Activated T-helper 2 cell treated with anti-CD3 and anti-CD28 coated beads, Interferon-gamma antibody, Interleukin-2, Interleukin-4, amounts not matched to agents 10 μg/mL and 5 μg/mL and 100 μg/mL, durations not matched to agents 14 hours and 24 hours and 36 hours (primary cell): ENCODE data around the gene SAFB2. TPM values are rescaled to one million over a fixed set of nuclear protein-coding genes. Genes with fewer than 3 reads are reported as not detected.

Experiments used
- DNase-seq: peaks from one replicate; pipeline ENCODE4 v3.0.0; 2021; ENCODE audit warnings: low spot score
- H3K27ac Mint-ChIP-seq: one replicate; pipeline ENCODE4 v1.8.0; 2021; ENCODE audit warnings: mixed read lengths
- H3K27me3 Mint-ChIP-seq: one replicate; pipeline ENCODE4 v1.8.0; 2021; ENCODE audit warnings: low read depth, mixed read lengths
- H3K36me3 Mint-ChIP-seq: one replicate; pipeline ENCODE4 v1.8.0; 2021; ENCODE audit warnings: low read depth, mixed read lengths
- H3K4me1 Mint-ChIP-seq: one replicate; pipeline ENCODE4 v1.8.0; 2021; ENCODE audit warnings: low read depth, mixed read lengths
- H3K4me3 Mint-ChIP-seq: one replicate; pipeline ENCODE4 v1.8.0; 2021; ENCODE audit warnings: low read depth, mild to moderate bottlenecking, moderate library complexity, mixed read lengths
- H3K9me3 Mint-ChIP-seq: one replicate; pipeline ENCODE4 v1.8.0; 2021; ENCODE audit warnings: mixed read lengths
- intact Hi-C: fragments of 100-400 bp; cut with micrococcal nuclease; formaldehyde crosslinking; loops from one replicate; pipeline ENCODE4 v1.15.1; 2023
- total RNA-seq: library from RNA; stranded (reverse); gene quantifications from 2 replicates; pipeline ENCODE4 v1.2.3, GENCODE V29; 2022

SAFB2 gene
- total RNA-seq, 1 donor from 2014 or later: 96.7 TPM

DNA sequence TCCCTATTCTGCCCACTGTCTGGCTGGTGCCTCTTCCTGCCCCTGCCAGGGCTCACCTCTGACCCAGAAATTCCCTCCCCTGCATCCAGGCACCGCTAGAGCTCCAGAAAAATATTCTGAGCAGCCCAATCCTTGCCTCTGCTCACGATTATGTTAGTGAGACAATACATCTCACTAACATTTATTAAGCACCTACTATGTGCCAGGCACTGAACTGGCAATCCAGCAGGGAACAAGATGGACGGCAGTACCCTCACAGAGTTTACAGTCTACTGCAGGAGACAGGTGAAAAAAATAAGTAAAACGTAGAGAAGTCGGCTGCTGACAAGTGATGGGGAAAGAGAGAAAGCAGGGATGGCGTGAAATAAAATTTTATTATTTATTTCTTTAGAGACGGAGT lies 60.3 kb downstream of the SAFB2 start:
- Mint-ChIP-seq H3K27me3 (no peaks in the 10 kb centered on the region), H3K9me3 (peaks cover 15% of the 10 kb centered on the region), H3K27ac (no peak overlapping the region), H3K4me3 (no peak overlapping the region), H3K36me3 (no peaks in the 10 kb centered on the region), H3K4me1 (no peaks in the 10 kb centered on the region)
- DNase-seq: no peak
- intact Hi-C loops: no loop called here

DNA sequence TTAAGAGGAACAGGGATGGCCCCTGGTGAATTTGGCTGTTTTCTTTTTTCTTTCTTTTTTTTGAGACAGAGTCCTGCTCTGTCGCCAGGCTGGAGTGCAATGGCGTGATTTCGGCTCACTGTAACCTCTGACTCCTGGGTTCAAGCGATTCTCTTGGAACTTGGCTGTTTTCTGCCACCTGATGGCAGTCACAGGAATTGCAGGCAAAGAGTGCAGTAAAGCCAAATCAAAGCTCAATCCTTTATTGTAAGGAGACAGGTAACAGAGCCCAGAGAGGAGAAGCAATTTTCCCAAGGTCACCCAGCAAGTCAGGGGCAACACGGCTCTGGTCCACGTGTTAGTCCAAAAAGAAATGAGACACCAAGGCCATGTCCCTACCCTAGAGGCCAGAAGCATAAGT lies 61.0 kb downstream of the SAFB2 start:
- Mint-ChIP-seq H3K27me3 (no peaks in the 10 kb centered on the region), H3K9me3 (peaks cover 15% of the 10 kb centered on the region), H3K4me3 (no peak overlapping the region), H3K27ac (no peak overlapping the region), H3K36me3 (no peaks in the 10 kb centered on the region), H3K4me1 (no peaks in the 10 kb centered on the region)
- intact Hi-C loops: no loop called here
- DNase-seq: no peak

DNA sequence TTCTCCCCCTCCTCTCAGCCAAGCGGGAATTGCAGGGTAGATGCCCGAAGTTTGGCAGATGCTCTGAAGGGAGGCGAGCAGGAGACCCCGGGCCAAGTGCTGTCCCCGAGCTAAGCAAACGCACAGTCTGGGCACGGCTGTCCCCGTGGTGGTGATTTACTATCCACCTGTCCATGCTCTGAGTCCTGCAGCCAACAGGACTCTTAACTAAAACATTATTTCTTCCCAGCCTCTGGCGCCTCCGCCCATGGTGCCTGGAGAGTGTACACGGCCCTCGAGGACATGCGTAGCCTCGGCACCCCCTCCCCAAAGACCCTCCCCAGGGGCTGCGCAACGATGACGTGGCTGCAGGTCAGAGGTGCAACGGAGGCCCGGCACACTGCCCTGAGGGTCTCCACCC lies 62.4 kb downstream of the SAFB2 start:
- no peak overlapping the region for H3K4me3 Mint-ChIP-seq
- DNase-seq: no peak
- no peak overlapping the region for H3K27ac Mint-ChIP-seq
- intact Hi-C loops: no loop called here
- peaks cover 15% of the 10 kb centered on the region for H3K9me3 Mint-ChIP-seq
- no peaks in the 10 kb centered on the region for H3K36me3 Mint-ChIP-seq
- no peaks in the 10 kb centered on the region for H3K27me3 Mint-ChIP-seq
- H3K4me1 Mint-ChIP-seq: no peaks in the 10 kb centered on the region

DNA sequence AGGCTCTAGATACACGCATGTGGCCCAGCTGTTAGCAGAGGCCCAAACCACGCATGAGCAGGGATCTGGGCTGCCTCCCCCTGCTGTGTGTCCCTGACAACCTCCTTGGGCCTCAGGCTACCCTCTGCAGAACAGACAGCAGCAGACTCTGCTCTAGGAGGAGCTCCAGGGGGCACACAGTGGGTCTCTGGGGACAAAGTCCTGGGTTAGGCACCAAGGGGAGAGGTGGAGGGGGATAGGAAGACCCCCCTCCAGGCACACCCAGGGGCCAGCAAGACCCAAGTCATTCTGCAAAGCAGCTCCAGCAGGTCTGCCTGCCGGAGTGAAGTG lies 62.8 kb downstream of the SAFB2 start:
- DNase-seq: no peak
- H3K9me3 Mint-ChIP-seq: peaks cover 15% of the 10 kb centered on the region
- no peaks in the 10 kb centered on the region for H3K4me1 Mint-ChIP-seq
- H3K36me3 Mint-ChIP-seq: no peaks in the 10 kb centered on the region
- no peak overlapping the region for H3K27ac Mint-ChIP-seq
- intact Hi-C loops: no loop called here
- H3K27me3 Mint-ChIP-seq: no peaks in the 10 kb centered on the region
- no peak overlapping the region for H3K4me3 Mint-ChIP-seq

DNA sequence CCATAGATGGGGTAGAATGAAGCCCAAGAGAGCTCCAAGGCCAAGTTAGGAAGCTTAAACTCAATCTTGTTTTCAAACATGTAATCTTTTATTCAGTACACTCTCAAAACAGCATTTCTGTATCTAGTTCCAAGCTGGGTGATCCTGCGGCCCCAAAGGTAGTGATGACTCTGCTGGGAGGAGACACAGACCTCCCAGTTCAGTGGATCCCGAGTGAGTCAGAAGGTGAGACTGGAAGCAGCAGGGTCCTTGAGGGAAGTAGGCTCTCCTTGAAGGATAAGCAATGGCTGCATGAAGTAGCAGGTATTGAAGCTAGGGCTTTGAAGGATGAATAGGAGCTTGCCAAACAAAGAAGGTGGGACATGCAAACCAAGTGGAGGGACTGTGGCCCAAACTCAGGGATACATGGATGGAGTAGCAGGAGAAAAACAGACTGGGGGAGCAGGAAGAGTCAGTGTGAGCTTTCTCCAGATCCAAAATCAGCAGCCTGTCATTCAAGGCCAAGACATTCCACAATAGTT lies 64.4 kb downstream of the SAFB2 start:
- no peaks in the 10 kb centered on the region for H3K36me3 Mint-ChIP-seq
- DNase-seq: no peak
- no peaks in the 10 kb centered on the region for H3K4me1 Mint-ChIP-seq
- peaks cover 15% of the 10 kb centered on the region for H3K9me3 Mint-ChIP-seq
- intact Hi-C loops: no loop called here
- no peak overlapping the region for H3K4me3 Mint-ChIP-seq
- H3K27me3 Mint-ChIP-seq: no peaks in the 10 kb centered on the region
- H3K27ac Mint-ChIP-seq: no peak overlapping the region

DNA sequence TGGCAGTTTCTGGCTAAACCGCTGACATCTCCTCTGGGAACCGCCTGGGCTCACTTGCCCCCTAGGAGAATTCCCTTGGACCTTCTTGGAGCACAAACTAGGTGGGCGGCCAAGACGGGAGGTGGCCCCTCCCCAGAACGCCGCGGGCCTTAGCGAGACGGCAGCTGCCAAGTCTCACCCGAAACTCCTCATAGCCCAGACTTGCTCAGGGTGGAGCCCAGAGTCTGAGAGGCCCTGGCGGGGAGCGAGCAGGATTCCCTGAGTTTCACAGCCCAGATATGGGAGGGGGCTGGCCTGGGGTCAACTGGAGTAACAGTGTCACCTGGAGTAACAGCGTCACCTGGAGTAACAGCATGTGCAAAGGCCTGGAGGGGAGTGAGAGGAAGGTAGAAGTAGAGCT lies 64.9 kb downstream of the SAFB2 start:
- no peaks in the 10 kb centered on the region for H3K27me3 Mint-ChIP-seq
- no peaks in the 10 kb centered on the region for H3K36me3 Mint-ChIP-seq
- peaks cover 15% of the 10 kb centered on the region for H3K9me3 Mint-ChIP-seq
- no peak for DNase-seq
- no peak overlapping the region for H3K27ac Mint-ChIP-seq
- intact Hi-C loops: no loop called here
- H3K4me3 Mint-ChIP-seq: no peak overlapping the region
- no peaks in the 10 kb centered on the region for H3K4me1 Mint-ChIP-seq

DNA sequence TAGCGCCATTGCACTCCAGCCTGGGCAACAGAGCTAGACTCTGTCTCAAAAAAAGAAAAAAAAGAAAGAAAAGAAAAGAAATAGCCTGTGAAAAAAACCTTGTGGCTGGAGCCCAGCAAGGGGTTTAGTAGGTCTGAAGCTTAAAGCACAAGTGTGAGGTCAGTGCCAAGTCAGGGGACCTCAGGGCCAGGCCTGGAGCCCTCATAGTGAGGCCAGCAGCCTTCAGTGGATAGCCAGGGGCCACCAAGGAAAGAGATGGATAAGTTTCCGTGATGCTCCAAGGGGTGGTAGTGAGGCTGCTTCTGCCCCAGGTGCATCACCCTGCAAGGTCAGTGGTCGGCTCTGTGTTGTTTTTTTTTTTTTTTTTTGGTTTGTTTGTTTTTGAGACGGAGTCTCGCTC lies 67.7 kb downstream of the SAFB2 start:
- no peak for DNase-seq
- intact Hi-C loops: no loop called here
- Mint-ChIP-seq H3K9me3 (no peaks in the 10 kb centered on the region), H3K4me3 (no peak overlapping the region), H3K27me3 (no peaks in the 10 kb centered on the region), H3K4me1 (no peaks in the 10 kb centered on the region), H3K27ac (no peak overlapping the region), H3K36me3 (no peaks in the 10 kb centered on the region)

DNA sequence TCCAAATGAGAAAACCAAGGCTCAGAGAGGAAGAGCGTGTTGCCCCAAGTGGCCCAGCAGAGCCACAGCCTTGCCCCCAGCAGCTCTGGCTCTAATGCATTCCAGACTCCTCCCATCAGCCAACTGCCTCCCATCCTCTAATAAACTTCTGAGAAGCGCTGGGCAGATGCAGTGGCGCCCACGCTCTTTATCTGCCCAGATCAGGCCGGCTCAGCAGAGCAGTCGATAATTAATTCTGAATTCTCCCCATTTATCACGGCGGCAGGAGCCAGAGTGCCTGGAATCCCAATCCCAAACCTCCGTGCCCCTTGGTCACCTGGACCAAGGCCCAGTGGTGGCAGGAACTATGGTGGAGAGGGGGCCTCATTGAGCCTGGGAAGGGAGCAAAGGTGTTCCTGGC lies 68.7 kb downstream of the SAFB2 start:
- H3K27ac Mint-ChIP-seq: no peak overlapping the region
- H3K36me3 Mint-ChIP-seq: no peaks in the 10 kb centered on the region
- H3K4me1 Mint-ChIP-seq: no peaks in the 10 kb centered on the region
- intact Hi-C loops: no loop called here
- no peaks in the 10 kb centered on the region for H3K27me3 Mint-ChIP-seq
- no peak for DNase-seq
- no peak overlapping the region for H3K4me3 Mint-ChIP-seq
- H3K9me3 Mint-ChIP-seq: no peaks in the 10 kb centered on the region

DNA sequence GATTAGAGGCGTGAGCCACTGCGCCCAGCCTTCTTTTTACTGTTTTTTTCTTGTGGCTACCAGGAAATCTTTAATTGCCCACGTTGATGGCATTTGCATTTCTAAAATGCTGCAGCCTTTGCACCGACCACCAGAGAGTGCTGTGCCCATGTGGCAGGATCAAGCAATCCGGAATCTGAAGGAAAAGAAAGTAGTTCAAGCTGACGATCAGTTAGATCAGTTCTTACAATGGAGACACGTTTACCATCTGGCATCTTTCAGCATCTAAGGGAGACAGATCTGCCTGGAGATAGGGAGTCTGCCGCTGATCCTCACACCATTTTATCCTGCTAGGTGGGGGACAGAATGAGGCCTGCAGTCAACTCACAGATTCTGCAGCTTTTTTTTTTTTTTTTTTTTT lies 74.7 kb downstream of the SAFB2 start:
- Mint-ChIP-seq H3K9me3 (no peaks in the 10 kb centered on the region), H3K4me1 (no peaks in the 10 kb centered on the region), H3K27me3 (no peaks in the 10 kb centered on the region), H3K36me3 (no peaks in the 10 kb centered on the region), H3K4me3 (no peak overlapping the region), H3K27ac (no peak overlapping the region)
- intact Hi-C loops: no loop called here
- no peak for DNase-seq

DNA sequence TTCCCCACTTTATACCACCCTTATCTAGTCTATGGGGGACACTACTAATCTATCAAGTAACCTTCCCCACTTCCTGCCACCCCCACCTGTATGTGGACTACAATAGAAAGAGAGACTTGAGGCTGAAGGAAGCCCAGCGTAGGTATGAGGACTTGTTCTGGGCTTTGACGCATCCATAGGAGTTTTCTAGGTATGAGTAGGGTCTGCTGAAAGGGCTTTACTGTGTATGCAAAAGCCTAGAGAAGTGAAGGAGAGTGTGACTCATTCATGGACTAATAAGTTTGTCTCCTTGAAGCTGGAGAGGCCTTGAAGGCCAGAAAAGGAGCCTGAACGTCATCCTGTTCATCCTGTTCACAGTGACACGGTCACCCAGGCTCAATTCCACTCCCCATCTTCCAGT lies 76.6 kb downstream of the SAFB2 start:
- Mint-ChIP-seq H3K9me3 (no peaks in the 10 kb centered on the region), H3K27ac (no peak overlapping the region), H3K36me3 (no peaks in the 10 kb centered on the region), H3K27me3 (no peaks in the 10 kb centered on the region), H3K4me3 (no peak overlapping the region), H3K4me1 (no peaks in the 10 kb centered on the region)
- intact Hi-C loops: no loop called here
- DNase-seq: no peak

DNA sequence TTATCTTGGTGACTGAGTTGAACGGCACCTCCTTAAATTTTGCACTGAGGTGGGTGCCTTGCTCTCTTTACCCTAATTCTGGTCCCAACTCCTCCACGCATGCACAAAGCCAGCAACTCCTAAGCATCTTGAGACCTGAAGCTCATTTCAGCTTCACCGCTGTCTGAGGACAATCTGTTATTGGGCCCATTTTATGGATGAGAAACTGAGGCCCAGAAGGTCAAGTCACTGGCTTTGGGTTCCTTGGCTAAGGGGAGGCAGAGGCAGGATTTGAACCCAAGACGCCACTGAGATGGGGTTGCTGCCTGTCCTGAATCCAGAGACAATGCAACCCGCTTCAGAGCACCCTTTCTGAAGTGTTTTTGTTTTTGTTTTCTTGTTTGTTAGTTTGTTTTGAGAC lies 77.5 kb downstream of the SAFB2 start:
- Mint-ChIP-seq H3K4me3 (no peak overlapping the region), H3K36me3 (no peaks in the 10 kb centered on the region), H3K27me3 (no peaks in the 10 kb centered on the region), H3K27ac (no peak overlapping the region), H3K9me3 (no peaks in the 10 kb centered on the region), H3K4me1 (no peaks in the 10 kb centered on the region)
- DNase-seq: no peak
- intact Hi-C loops: no loop called here

DNA sequence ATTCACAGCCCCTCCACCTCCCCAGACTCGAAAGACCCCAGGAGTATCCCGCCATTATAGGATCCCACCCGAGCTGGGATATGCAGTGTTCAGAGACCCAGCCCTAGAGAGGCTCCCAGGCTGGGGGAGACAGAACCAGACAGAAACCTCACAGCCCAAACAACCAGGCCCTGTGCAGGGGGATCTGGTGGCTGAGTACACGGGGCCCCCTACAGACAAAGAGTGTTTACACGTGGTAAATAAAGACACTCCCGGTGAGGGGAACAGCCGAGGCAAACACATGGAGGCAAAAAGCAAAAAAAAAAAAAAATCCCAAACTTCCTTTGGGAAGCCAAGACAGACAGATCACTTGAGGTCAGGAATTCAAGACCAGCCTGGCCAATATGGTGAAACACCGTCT lies 79.9 kb downstream of the SAFB2 start:
- H3K27ac Mint-ChIP-seq: no peak overlapping the region
- intact Hi-C loops: no loop called here
- no peaks in the 10 kb centered on the region for H3K36me3 Mint-ChIP-seq
- no peaks in the 10 kb centered on the region for H3K9me3 Mint-ChIP-seq
- no peak for DNase-seq
- no peaks in the 10 kb centered on the region for H3K27me3 Mint-ChIP-seq
- H3K4me1 Mint-ChIP-seq: no peaks in the 10 kb centered on the region
- H3K4me3 Mint-ChIP-seq: no peak overlapping the region

DNA sequence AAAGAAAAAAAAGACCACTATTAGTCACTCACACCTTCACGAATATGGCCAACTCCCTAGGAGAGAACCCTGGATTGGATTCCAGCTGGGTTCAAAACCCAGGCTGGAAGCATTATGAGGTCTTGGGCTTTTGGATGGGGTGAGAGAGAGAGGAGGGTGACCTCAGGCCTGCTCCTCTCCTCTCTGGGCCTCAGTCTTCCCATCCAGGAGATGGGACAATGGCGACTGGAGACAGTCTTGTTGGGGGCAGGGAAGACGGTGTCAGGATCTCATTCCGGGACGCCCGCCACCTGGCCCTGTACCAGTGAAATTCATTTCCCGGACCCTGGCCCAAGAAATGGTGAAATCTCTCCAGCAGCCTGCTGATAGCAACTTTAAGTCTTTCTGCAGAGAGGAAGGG lies 81.1 kb downstream of the SAFB2 start:
- intact Hi-C loops: no loop called here
- DNase-seq: no peak

DNA sequence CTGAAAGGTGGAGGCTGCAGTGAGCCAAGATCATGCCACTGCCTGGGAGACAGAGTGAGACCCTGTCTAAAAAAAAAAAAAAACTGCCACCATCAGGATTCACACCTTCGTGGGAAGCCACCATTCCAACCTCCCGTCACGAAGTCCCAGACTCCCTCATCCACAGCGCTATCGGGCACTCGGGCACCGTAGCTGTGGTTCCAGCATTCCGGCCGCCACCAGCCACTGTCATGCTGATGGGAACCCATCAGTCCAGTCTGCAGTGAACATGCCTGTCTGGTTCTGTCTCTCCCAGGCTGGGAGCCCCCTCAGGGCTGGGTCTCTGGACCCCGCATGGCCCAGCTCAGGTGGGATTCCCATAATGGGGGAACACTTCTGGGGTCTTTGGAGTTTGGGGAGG lies 82.4 kb downstream of the SAFB2 start:
- no peak overlapping the region for H3K4me3 Mint-ChIP-seq
- intact Hi-C loops: no loop called here
- H3K27ac Mint-ChIP-seq: no peak overlapping the region
- peaks cover under 1% of the 10 kb centered on the region for H3K36me3 Mint-ChIP-seq
- peaks cover 6% of the 10 kb centered on the region for H3K27me3 Mint-ChIP-seq
- H3K9me3 Mint-ChIP-seq: peaks cover 6% of the 10 kb centered on the region
- DNase-seq: no peak
- no peaks in the 10 kb centered on the region for H3K4me1 Mint-ChIP-seq

More for the DNA sequence above, 81.1 kb downstream of the SAFB2 start:
- no peak overlapping the region for H3K4me3 Mint-ChIP-seq
- H3K9me3 Mint-ChIP-seq: no peaks in the 10 kb centered on the region
- H3K4me1 Mint-ChIP-seq: no peaks in the 10 kb centered on the region
- H3K27ac Mint-ChIP-seq: no peak overlapping the region
- peaks cover 2% of the 10 kb centered on the region for H3K27me3 Mint-ChIP-seq
- H3K36me3 Mint-ChIP-seq: no peaks in the 10 kb centered on the region
